ENCODE results near the gene DPP4. TPM values are rescaled to one million over a fixed set of nuclear protein-coding genes. Genes with fewer than 3 reads are reported as not detected.

Gene DPP4
- total and polyA plus RNA-seq, 5 donors from 2014 or later = 12.6 to 40.8 (median 29.5) TPM

- H3K4me3 ChIP-seq (ENCODE audit: low read depth, low read length) = peak overlapping the region; percentile 74
- H3K27me3 ChIP-seq (ENCODE audit: control insufficient read depth, insufficient read depth, low read length) = no peaks in the 10 kb centered on the region
- DNase-seq (peak in 1 of 3 donors; percentile 38), ATAC-seq (ENCODE audit: low read depth in 2 of 2) (no peak)
- peaks cover 42% of the 10 kb centered on the region for H3K4me1 ChIP-seq (ENCODE audit: control insufficient read depth, insufficient read depth, low read length, poor library complexity, severe bottlenecking)
- H3K9me3 ChIP-seq (ENCODE audit: control insufficient read depth in 2 of 2, low read length in 2 of 2) = no peaks in the 10 kb centered on the region
- Mint-ChIP-seq H3K4me3 (peak overlapping the region in 3 of 4 donors; percentile 51 to 77 (median 55)), H3K36me3 (peaks cover 11% of the 10 kb centered on the region), H3K27me3 (no peaks in the 10 kb centered on the region), H3K27ac (peak overlapping the region; percentile 92 to 97 (median 96)), H3K9me3 (no peaks in the 10 kb centered on the region), H3K4me1 (peaks cover 28 to 80% (median 61%) of the 10 kb centered on the region in 4 donors)
- no peaks in the 10 kb centered on the region for H3K36me3 ChIP-seq (ENCODE audit: control insufficient read depth, insufficient read depth, low read length)
- peak overlapping the region; percentile 86 for H3K27ac ChIP-seq (ENCODE audit: insufficient read depth, low read length, poor library complexity, severe bottlenecking)
These were observed 61.4 kb downstream of the DPP4 start for GRCh38 chr2:162012565-162013058.

- H3K36me3 Mint-ChIP-seq = peaks cover 11% of the 10 kb centered on the region
- Histone ChIP-seq H3K27ac (ENCODE audit: insufficient read depth, low read length, poor library complexity, severe bottlenecking) (peak overlapping the region; percentile 86), H3K4me1 (ENCODE audit: control insufficient read depth, insufficient read depth, low read length, poor library complexity, severe bottlenecking) (peaks cover 42% of the 10 kb centered on the region), H3K4me3 (ENCODE audit: low read depth, low read length) (peak overlapping the region; percentile 74), H3K9me3 (ENCODE audit: control insufficient read depth in 2 of 2, low read length in 2 of 2) (no peaks in the 10 kb centered on the region), H3K27me3 (ENCODE audit: control insufficient read depth, insufficient read depth, low read length) (no peaks in the 10 kb centered on the region), H3K36me3 (ENCODE audit: control insufficient read depth, insufficient read depth, low read length) (no peaks in the 10 kb centered on the region)
- ATAC-seq (ENCODE audit: low read depth in 2 of 2) = peak; percentile 96 to 97
- H3K4me3 Mint-ChIP-seq = peak overlapping the region; percentile 0 to 77 (median 46)
- peak; percentile 29 to 89 (median 86) for DNase-seq
- peak overlapping the region; percentile 92 to 97 (median 96) for H3K27ac Mint-ChIP-seq
- no peaks in the 10 kb centered on the region for H3K27me3 Mint-ChIP-seq
- H3K9me3 Mint-ChIP-seq = no peaks in the 10 kb centered on the region
- H3K4me1 Mint-ChIP-seq = peaks cover 27 to 79% (median 61%) of the 10 kb centered on the region in 4 donors
These were observed 62.1 kb downstream of the DPP4 start for GRCh38 chr2:162011706-162012564.

DNA sequence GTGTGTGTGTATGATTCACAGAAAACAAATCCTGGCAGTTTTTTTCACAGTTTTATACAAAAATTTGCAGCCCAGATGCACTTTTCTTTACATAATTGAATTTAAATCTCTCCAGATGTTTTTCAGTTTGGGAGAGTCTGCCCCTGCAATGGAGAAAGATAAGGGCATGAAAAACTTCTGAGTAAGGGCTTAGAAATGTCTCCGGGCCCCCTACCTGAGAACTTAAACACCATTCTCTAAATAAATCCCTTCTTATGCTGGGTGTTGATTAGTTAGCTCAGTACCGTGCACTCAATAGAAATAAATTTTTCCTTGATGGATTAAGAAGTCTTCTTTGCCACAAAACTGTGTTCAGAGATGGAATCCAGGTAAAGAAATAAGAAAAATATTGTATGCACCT is 64.5 kb downstream of the DPP4 start:
- Mint-ChIP-seq H3K27me3 (no peaks in the 10 kb centered on the region), H3K36me3 (peaks cover 11% of the 10 kb centered on the region), H3K27ac (peak overlapping the region; percentile 33 to 75 (median 50)), H3K4me1 (peaks cover 27 to 64% (median 54%) of the 10 kb centered on the region in 4 donors), H3K4me3 (no peak overlapping the region), H3K9me3 (no peaks in the 10 kb centered on the region)
- ATAC-seq (ENCODE audit: low read depth in 2 of 2) (no peak), DNase-seq (no peak)
- peaks cover 2% of the 10 kb centered on the region for H3K36me3 ChIP-seq (ENCODE audit: control insufficient read depth, insufficient read depth, low read length)
- H3K9me3 ChIP-seq (ENCODE audit: control insufficient read depth in 2 of 2, low read length in 2 of 2) = no peaks in the 10 kb centered on the region
- peaks cover 39% of the 10 kb centered on the region for H3K4me1 ChIP-seq (ENCODE audit: control insufficient read depth, insufficient read depth, low read length, poor library complexity, severe bottlenecking)
- no peaks in the 10 kb centered on the region for H3K27me3 ChIP-seq (ENCODE audit: control insufficient read depth, insufficient read depth, low read length)
- no peak overlapping the region for H3K27ac ChIP-seq (ENCODE audit: insufficient read depth, low read length, poor library complexity, severe bottlenecking)
- H3K4me3 ChIP-seq (ENCODE audit: low read depth, low read length) = no peak overlapping the region

DNA sequence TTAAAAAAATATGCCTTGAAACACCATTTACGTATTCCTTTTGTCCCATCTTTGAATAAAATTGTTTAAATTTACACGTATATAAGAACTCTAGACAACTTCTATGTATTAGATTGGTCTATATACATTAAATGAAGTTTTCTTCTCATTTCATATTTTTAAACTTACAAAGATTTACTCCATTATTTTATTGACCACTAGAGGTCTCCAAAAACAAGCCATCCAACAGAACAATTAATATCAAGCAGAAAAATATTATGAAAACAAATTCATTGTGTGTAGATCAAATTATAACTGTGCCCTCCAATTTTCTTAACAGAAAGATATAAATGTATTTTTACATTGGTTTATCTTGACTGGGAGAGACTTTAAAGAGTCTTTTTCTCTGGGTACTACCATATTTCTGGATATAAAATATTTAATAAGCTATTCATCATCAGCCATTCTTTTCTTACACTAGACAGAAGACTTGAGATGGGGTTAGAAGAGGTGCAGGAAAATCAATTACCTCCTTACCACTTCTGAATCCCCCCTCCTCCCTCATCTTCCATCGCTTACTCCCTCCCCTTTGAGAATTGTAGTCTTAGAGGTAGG is 66.5 kb downstream of the DPP4 start:
- no peaks in the 10 kb centered on the region for H3K27me3 Mint-ChIP-seq

DNA sequence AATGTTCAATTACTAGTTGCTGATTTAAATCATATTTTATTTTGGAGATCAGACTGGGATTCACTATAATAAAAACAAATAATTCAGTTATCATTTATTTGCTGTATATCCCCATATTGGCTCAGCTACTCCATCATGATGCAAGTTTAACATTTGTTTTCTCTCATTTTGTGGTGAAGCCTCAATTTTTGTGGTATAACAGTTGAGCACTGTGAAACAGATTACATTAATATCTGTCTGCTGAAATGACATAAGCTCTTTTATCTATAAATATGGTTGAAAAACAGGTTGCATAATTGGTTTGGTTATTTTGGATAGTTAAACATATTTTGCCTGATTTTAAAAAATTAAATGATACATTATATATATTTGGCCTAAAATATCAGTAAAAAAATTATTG is 67.7 kb downstream of the DPP4 start:
- H3K27ac Mint-ChIP-seq = no peak overlapping the region
- Histone ChIP-seq H3K4me1 (ENCODE audit: control insufficient read depth, insufficient read depth, low read length, poor library complexity, severe bottlenecking) (peaks cover 10% of the 10 kb centered on the region), H3K36me3 (ENCODE audit: control insufficient read depth, insufficient read depth, low read length) (peaks cover 7% of the 10 kb centered on the region), H3K4me3 (ENCODE audit: low read depth, low read length) (no peak overlapping the region), H3K27ac (ENCODE audit: insufficient read depth, low read length, poor library complexity, severe bottlenecking) (no peak overlapping the region), H3K27me3 (ENCODE audit: control insufficient read depth, insufficient read depth, low read length) (no peaks in the 10 kb centered on the region), H3K9me3 (ENCODE audit: control insufficient read depth in 2 of 2, low read length in 2 of 2) (no peaks in the 10 kb centered on the region)
- H3K36me3 Mint-ChIP-seq = peaks cover 26% of the 10 kb centered on the region
- ATAC-seq (ENCODE audit: low read depth in 2 of 2) (no peak), DNase-seq (no peak)
- no peak overlapping the region for H3K4me3 Mint-ChIP-seq
- H3K9me3 Mint-ChIP-seq = peaks cover 0 to 1% (median 0%) of the 10 kb centered on the region in 7 donors
- peaks cover 15 to 36% (median 28%) of the 10 kb centered on the region in 4 donors for H3K4me1 Mint-ChIP-seq
- H3K27me3 Mint-ChIP-seq = no peaks in the 10 kb centered on the region

More for the DNA sequence above, 66.5 kb downstream of the DPP4 start:
- Histone ChIP-seq H3K4me3 (ENCODE audit: low read depth, low read length) (no peak overlapping the region), H3K9me3 (ENCODE audit: control insufficient read depth in 2 of 2, low read length in 2 of 2) (no peaks in the 10 kb centered on the region), H3K27ac (ENCODE audit: insufficient read depth, low read length, poor library complexity, severe bottlenecking) (no peak overlapping the region), H3K4me1 (ENCODE audit: control insufficient read depth, insufficient read depth, low read length, poor library complexity, severe bottlenecking) (peaks cover 21% of the 10 kb centered on the region), H3K27me3 (ENCODE audit: control insufficient read depth, insufficient read depth, low read length) (no peaks in the 10 kb centered on the region), H3K36me3 (ENCODE audit: control insufficient read depth, insufficient read depth, low read length) (peaks cover 7% of the 10 kb centered on the region)
- Mint-ChIP-seq H3K4me3 (peak overlapping the region in 1 of 4 donors; percentile 24), H3K9me3 (no peaks in the 10 kb centered on the region), H3K4me1 (peaks cover 23 to 49% (median 39%) of the 10 kb centered on the region in 4 donors), H3K27ac (peak overlapping the region in 1 of 3 donors; percentile 44), H3K36me3 (peaks cover 18% of the 10 kb centered on the region)
- ATAC-seq (ENCODE audit: low read depth in 2 of 2) (no peak), DNase-seq (peak in 2 of 3 donors; percentile 49 to 50)

DNA sequence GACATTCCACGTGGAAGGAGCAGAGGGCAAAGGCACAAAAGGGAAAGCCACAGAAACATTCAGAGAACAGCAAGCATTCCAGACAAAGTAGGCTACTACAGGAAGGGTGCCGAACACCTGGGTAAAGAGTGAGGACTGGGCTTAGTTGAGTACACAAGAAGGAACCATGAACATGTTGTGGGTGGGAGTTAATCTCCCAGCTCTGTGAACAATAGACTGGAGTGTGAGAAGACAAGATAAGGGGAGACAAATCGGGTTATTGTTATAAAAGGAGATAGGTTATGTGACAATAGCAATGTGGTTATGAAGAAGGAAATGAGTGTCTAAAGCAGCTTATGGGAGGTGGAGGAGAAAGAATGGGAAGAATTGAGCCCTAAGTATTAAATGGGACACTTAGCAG is 70.0 kb downstream of the DPP4 start:
- H3K9me3 Mint-ChIP-seq = peaks cover 0 to 4% (median 0%) of the 10 kb centered on the region in 7 donors
- peaks cover 10 to 14% (median 12%) of the 10 kb centered on the region in 4 donors for H3K4me1 Mint-ChIP-seq
- no peaks in the 10 kb centered on the region for H3K27me3 ChIP-seq (ENCODE audit: control insufficient read depth, insufficient read depth, low read length)
- H3K4me1 ChIP-seq (ENCODE audit: control insufficient read depth, insufficient read depth, low read length, poor library complexity, severe bottlenecking) = no peaks in the 10 kb centered on the region
- H3K36me3 Mint-ChIP-seq = peaks cover 38% of the 10 kb centered on the region
- no peaks in the 10 kb centered on the region for H3K27me3 Mint-ChIP-seq
- no peaks in the 10 kb centered on the region for H3K9me3 ChIP-seq (ENCODE audit: control insufficient read depth in 2 of 2, low read length in 2 of 2)
- no peak overlapping the region for H3K4me3 ChIP-seq (ENCODE audit: low read depth, low read length)
- peak overlapping the region in 2 of 3 donors; percentile 9 to 22 for H3K27ac Mint-ChIP-seq
- no peak overlapping the region for H3K27ac ChIP-seq (ENCODE audit: insufficient read depth, low read length, poor library complexity, severe bottlenecking)
- ATAC-seq (ENCODE audit: low read depth in 2 of 2) (no peak), DNase-seq (no peak)
- peaks cover 9% of the 10 kb centered on the region for H3K36me3 ChIP-seq (ENCODE audit: control insufficient read depth, insufficient read depth, low read length)
- no peak overlapping the region for H3K4me3 Mint-ChIP-seq

- H3K4me3 ChIP-seq (ENCODE audit: low read depth, low read length) = no peak overlapping the region
- Mint-ChIP-seq H3K27ac (peak overlapping the region in 1 of 3 donors; percentile 78), H3K4me1 (peaks cover 5 to 14% (median 9%) of the 10 kb centered on the region in 4 donors), H3K9me3 (peaks cover 0 to 4% (median 0%) of the 10 kb centered on the region in 7 donors), H3K4me3 (no peak overlapping the region), H3K36me3 (peaks cover 45% of the 10 kb centered on the region), H3K27me3 (no peaks in the 10 kb centered on the region)
- peaks cover 9% of the 10 kb centered on the region for H3K36me3 ChIP-seq (ENCODE audit: control insufficient read depth, insufficient read depth, low read length)
- ATAC-seq (ENCODE audit: low read depth in 2 of 2) (no peak), DNase-seq (no peak)
- no peaks in the 10 kb centered on the region for H3K27me3 ChIP-seq (ENCODE audit: control insufficient read depth, insufficient read depth, low read length)
- H3K27ac ChIP-seq (ENCODE audit: insufficient read depth, low read length, poor library complexity, severe bottlenecking) = no peak overlapping the region
- H3K4me1 ChIP-seq (ENCODE audit: control insufficient read depth, insufficient read depth, low read length, poor library complexity, severe bottlenecking) = no peaks in the 10 kb centered on the region
- H3K9me3 ChIP-seq (ENCODE audit: control insufficient read depth in 2 of 2, low read length in 2 of 2) = no peaks in the 10 kb centered on the region
These were observed 71.3 kb downstream of the DPP4 start for GRCh38 chr2:162002623-162003235.
